ENCODE measurements around the gene HOXC6.
A peak's percentile ranks its signal among the peaks of the same experiment; 100 is the strongest.
"Not testable (repeated sequence)": the region's sequence is repeated elsewhere in the genome, so short reads cannot be mapped to it uniquely, and the experiment has no call there.

The HOXC6 gene

DNA sequence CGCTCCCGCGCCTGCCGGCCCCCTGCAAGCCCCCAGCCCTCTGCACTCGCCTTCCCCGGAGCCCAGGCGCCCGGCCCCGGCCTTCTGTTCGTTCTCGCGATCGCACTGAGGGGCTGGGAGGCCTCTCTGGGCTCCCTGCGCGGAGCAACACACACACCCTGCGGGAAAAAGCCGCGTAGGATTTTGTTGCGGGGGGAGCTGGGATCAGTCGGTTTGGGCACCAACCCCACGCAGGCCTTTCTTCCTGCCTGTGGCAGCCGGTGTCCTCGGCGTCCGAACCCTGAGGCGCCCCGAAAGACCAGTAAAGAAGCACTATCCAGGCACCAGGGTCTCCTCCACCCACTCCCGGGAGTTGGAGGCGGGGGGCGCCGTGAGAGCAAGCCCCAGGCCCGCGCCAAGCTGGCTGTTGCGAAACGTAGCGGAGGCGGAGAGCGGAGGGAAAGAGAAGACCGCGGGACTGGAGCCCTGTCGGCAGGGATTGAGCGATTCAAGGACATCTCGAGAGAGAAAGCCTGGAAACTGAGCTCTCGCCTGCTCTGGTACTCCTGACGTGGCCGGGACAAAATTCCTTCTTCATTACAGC is 2.7 kb downstream of the HOXC6 start:
- peak; percentile 92 for DNase-seq

DNA sequence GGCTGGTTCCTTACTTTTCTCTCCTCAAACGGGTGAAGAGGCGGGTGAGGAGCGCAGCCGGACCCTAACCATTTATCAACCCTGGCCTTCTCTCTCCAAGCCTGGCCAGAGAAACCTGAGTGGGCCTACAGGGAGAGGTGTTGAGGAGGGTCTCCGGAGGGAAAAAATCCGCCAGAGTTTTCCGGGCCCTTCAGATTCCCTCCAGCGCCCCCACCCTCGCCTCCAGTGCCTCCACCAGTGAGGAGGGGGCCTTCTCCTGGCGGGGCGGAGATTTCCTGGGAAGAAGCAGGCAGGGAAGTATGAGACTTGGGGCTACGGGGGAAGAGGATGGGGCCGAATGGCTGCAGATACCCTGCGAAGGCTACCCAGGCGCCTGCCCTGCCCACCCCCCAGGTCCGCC is 3.2 kb downstream of the HOXC6 start:
- DNase-seq: no peak

DNA sequence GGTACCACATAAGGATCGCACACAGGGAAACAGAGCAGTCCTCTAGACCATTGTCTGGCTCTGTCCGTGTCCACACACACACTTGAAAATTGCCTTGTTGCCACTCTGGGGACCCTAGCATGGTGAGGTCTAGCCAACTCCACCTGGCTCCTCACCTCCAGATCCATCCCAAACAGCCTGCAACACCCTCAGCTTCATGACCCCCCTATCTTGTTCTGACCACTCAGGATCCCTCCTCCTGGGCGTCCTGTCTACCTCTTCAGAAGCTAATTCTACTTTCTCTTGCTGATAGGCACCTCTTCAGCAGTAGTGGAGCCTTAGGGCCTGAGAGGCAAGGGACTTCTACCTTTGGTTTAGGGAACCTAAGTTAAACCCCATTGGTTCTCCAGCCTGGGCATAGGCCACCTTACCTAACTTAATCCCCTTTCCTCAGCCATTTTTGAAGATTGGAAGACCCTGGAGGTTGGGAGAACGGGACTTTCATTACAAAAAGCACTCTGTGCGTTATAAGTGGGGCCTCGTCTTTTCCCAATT is 3.9 kb downstream of the HOXC6 start:
- DNase-seq: no peak

DNA sequence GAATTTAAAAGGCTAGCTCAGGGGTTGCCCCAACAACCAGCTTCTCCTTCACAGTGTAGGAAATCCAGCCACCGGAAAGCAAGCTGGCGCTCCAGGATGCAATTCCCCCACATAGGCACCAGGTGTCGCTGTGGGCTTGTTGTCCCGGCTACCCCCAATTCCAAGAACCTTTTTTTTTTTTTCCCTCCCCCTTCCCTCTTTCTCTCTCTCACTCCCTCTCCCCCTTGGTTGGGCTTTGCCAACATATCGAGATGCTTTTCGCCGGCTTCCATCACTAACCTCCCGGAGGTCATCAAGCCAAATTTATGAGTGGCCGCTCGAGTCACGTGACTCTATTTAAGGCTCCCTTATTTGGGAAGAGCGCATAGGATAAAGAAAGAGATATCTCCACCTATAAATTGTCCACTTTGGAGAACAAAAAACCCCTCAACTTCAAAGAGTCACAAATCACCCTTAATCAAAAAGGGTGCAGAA is 4.4 kb downstream of the HOXC6 start, which contains the start of gene HOXC5:
HOXC5 (plus strand) TSS at position 424 of the 474 bp plus-strand sequence. CDS start 73 bp downstream, outside the sequence.
- peak; percentile 98 for DNase-seq

DNA sequence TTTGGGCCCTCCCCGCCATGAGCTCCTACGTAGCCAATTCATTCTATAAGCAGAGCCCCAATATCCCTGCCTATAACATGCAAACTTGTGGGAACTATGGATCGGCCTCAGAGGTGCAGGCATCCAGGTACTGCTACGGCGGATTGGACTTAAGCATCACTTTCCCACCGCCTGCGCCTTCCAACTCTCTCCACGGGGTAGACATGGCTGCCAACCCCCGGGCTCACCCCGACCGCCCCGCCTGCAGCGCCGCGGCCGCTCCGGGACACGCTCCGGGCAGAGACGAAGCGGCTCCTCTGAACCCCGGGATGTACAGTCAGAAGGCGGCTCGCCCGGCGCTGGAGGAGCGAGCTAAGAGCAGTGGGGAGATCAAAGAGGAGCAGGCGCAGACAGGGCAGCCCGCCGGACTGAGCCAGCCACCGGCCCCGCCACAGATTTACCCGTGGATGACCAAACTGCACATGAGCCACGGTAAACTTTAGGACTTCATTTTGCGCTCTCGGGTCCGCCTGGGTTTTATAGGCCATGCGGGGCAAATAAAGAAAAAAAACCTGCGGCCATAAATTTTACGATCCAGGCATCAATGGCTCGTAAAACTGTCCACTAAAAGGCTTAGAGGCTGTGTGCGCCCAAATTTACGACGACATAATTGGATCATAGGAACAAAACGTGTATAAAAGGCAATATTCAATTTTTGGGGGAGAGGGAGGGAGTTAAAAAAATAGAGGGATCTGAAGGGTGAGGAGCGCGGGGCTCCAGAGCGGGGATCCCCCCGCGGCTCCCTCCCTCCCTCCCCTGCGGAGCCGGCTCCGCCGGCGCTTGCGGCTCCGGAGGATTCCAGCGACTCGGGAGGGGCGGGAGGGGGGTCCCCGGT is 5.1 kb downstream of the HOXC6 start:
- DNase-seq: peak; percentile 67

DNA sequence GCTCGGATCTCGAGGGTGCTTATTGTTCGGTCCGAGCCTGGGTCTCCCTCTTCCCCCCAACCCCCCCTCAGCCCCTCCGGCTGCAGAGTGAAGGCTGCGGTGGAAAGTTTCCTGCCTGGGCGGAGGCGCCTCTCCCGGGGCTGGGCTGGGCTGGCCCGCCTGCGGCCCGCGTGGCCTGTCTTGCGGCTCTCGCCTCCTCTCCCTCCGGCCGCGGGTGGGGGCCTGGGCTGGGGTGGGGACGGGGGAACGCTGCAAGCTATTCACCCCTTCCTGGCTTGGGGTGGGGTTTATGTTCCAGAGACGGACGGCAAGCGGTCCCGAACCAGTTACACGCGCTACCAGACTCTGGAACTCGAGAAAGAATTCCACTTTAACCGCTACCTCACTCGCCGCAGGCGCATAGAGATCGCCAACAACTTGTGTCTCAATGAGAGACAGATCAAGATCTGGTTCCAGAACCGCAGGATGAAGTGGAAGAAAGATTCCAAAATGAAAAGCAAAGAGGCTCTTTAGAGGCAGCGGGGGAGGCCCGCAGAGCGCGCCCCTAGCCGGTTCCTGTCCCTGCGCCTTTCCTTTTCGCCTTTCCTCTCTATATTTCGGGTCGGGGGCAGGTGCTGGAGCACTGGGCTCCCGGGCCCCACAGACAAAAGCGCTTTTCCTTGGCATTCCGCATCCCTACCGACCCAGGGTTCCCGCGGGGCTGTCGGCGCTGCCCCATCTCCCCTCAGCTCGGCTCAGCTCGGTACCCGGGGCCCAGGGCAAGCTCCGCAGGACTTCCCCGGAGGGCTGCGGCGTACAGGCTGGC is 5.9 kb downstream of the HOXC6 start:
- DNase-seq: peak; percentile 84

DNA sequence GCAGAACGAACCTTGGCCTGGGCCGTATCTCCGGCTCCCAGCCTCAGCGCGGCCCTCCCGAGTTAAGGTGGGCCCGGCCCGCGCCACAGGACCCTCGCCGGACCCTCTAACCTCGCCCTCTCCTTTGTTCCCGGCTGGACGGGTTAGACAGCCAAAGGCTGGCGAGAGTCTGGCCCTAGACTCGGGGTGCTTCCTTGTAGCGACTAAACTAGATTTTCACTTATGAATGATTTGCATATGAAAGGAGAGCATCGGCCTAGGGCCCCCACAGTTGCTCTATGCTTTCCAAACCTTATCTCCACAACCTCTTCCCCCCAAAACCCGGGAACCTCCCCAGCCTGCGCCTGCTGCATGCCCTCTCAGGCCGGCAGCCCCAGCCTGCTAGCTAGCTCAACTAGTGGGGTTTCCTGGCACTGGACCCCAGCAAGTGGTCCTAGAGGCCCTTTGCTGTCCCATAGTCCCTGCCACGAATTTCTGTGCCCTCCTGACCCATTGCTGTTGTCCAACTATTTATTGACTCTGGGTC is 6.6 kb downstream of the HOXC6 start:
- DNase-seq: no peak

DNA sequence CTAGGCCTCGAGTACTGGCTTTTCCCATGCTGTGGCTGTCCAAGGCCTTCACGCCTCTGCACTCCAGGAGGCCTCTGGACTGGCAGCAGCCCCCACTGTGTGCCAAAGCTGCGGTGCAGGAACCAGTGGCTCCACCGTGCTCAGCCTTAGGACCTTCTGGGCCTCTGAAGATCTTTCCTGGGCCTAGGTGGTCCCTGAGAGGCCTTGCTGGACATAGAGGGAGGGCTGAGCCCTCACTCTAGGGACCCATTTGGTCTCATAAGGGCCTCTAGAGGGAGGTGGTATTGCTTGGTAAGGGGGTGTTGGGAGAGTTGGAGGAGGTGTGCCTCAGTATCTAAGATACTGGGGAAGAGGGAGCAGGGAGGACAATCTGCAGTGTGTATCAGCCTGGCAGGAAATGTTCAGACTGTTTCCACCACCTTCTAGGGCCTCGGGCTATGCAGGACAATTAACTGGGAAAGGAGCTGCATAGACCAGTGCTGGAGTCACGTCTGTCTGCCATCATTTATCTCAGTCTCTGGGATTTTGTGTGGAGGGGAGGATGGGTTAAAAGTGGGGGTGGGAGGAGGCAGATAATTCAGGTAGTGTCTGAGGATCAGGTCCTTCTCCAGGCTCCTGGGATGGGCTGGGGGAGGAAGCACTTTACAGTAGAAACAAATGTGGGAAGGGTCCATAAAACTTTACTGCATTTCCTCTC is 7.5 kb downstream of the HOXC6 start:
- no peak for DNase-seq

DNA sequence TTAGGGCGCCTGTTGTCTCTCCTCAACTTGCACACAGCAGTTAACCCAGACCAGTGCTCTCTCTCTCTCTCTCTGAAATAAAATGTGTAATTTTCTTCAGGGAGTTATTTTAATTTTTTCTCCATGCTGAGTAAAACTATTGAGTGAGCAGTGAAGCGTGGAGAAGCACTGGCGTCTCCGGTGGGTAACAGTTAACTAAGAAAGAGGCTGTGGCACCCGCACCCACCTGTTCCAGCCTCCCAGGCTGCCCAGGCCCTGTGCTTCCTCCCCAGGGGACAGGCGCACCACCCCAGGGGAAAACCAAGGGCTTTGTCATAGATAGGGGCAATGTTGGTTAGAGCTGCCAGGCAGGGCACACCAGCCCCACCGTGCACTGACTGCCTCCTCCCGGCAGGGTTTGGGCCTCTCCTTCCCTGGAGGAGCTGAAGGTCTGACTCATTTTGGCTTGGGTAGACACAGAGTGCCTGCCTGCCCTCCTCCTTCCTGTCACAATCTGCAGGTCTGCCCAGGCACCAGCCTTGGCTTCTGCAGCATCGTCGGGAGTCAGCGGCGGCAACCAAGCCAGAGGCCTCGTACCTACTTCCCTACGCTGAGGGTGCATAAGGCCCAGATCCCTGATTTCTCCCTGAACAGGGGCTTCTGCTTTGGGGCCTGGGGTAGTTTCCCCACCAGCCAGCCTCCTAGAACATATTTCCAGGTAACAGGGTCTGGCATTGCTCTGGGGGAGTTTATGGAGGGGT is 8.6 kb downstream of the HOXC6 start:
- DNase-seq: peak; percentile 83

DNA sequence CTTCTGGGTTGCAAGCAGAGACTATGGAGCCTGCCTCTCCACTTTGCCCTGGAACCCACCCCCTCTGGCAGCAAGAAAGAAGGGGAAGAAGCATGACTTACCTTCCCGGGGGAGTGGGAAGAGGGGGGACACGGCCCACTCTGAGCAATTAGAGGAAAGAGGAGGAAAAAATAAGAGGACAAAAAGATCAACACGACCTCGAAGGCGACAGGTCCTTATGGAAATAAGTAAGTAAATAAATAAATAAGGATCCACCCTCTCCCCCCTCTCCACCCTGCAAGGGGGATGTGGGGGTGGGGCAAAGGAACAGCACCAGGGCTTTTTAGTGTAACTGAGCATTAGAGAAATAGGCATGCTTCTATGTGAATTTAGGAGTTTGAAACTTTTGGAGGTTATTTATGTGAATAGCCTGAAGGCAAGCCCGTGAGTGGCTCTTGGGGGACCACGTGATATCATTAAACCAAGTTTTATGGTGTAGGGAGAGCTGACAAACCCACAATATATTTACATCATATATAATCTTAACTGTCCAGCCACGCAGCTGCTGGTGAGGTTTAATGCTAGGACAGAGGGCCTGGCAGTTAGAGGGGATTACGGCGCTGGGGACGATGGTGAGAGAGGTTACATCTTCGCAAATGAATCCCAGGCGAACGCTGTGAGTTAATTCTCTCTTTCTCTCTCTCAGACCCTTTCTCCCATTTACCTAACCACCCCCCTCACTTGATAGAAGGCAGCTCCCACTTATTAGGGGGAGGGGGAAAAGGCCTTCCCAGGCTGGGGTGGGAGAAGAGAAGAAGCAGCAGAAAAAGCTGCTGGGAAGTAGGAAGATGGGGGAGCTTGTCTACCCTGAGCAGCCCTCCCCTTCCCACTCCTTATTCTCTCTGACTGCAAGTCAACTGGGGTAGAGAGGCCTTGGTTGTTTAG is 9.4 kb downstream of the HOXC6 start:
- no peak for DNase-seq

DNA sequence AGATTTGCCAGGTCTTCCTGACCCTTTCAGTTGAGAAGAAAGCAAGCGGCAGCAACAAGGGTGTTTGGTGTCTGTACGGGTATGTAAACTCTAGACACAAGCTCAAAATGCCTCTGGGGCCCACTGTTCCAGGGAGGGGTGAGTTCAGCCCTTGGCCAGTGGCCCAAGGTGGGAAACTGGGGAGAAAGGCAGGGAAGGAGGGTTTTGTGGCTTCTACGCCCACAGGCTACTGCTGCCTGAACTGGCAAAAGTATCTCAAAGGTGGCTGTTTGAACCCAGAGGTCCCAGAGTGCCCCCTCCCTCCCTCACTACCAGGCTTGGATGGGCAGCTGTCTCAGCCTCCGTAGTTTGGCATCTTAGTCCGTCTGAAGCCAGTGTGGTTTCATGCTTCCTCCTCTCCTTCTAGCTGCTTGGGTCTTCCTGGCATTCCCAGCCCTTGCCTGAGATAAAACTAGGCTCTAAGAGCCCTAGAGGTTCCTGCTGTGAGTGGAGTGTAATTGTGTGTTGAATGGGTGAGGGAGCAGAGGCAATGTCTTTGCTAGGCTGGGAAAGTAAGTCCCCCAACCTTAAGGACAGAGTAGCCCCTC is 10.1 kb downstream of the HOXC6 start:
- DNase-seq: no peak

DNA sequence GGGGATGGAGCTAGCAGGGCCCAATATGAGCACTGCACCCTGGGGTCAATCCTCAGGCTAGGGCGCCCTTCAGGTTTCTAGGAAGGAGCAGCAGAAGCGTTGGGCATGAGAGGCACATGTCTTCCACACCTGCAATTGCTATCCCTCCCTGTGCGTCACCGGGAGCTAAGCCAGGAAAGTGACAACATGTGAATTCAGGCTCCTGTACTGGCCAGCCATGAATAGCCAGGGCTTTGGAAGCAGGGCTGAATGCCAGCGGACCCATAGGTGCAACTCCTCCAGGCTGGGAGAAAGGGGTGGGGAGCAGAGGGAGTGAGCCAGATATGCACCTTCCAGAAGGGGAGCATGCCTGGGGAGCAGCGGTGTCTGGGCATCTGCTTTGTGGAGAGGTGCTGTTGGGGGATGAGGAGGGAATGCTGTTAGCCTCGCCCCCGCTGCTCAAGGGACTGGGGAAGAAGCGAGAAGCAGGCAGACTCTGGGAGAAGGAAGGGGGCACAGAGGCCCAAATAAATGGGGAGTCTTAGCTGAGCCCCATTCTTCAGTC is 10.7 kb downstream of the HOXC6 start:
- DNase-seq: peak; percentile 71

DNA sequence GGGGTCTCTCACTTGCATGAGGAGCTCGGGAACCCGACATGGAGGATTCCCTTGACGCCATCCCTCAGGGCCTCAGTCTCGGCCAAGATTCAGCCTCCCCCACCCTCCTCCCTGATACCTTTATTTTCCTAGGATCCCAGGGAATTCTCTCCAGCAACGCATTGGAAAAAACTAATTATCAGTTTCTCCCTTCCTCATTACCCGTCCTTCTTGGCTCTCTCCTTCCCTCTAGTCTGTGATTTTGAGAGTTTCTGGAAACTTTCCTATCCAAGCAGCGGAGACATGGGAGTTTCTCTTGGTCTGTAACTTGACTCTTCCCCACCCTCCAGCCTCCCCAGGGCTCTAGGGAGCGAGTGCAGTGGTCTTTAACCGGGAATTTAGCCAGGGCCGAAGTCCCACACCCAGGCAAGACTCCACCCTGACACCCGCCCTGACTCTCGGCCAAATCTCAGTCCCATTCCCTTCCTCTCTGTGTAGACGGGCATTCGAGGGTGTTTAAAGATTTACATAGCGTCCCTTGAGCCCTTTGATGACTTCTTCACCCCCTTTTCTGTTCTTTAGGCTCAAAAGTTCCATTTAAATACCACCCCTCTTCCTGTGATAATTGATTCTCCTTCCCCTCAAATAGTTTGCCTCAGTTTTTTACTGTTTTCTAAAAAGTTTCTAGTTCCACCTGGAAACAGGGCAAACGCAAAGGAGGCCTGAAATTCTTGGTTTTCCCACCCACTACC is 11.3 kb downstream of the HOXC6 start:
- peak; percentile 72 for DNase-seq

DNA sequence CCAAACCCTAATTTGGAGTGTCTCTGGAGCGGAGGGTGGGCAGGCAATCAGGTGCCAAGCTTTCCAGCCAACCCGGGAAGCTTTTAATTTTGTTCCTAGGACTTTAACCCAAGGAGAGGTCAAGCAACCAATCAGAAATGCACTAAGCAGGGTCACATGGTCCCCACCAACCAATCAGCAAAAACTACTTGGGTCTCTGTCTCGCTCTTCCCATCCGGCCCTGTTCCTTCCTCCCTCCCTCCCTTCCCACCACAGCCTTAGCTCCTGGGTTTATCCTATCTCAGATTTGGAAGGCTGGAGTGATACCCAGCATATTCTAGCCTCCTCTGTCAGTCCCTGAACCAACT is 11.9 kb downstream of the HOXC6 start:
- no peak for DNase-seq

DNA sequence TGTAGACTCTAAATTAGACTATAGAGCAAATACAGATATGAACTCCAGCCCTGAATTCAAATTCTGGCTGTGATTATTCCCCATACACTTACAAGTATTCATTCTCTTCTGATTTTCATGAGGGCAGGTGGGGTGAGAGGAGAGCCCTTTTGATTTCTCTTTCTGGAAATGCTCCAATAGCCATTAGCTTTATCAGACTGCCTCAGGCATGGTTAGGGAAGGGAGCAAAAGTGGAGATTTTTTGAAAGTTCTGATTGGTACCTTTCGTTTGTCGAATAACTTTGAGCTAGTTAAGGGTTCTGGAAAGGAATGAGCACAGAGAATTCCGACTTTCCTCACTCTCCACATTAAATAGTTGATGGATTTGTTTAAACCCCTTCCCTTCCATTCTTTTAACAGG is 12.4 kb downstream of the HOXC6 start:
- no peak for DNase-seq

DNA sequence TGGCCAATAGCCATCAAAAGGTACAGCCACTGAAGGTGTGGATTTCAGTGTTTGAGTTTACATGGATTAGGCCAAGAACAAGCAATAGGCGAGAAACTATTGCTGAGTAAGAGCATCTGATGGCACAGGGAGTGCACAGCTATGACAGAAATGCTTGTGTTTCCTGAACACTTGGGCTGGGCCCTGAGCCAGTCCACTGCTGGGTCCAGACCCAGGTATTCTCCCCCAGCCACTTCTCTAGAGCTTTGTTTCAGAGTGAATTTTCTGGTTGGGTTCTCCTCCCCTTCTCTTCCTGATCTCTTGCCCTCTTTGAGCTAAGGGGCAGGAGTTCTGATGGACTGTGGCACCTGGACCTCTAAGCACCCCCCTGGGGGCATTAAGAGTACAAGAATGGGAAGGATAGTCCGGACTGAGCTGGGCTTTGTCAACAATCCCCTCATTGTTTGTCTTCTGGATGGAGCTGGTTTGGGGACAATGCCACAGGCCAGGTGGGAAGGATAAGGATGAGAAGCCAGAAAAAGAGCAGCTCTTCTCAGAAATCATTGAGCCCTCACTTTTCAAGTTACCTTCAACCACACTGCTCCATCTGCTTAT is 13.0 kb downstream of the HOXC6 start:
- DNase-seq: no peak

DNA sequence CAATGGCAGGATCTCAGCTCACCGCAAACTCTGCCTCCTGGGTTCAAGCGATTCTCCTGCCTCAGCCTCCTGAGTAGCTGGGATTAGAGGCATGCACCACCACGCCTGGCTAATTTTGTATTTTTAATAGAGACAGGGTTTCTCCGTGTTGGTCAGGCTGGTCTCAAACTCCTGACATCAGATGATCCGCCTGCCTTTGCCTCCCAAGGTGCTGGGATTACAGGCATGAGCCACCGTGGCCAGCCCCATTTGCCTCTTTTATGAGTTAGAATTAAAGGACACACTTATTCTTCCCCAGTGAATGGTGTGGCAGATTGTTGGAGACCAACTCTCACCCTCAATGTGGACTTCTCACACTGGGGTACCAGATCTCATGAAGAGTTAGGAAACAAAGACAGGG is 13.8 kb downstream of the HOXC6 start:
- DNase-seq: not testable (repeated sequence)

All from fibroblast of skin of right biceps (primary cell).